Panc1 (cell line): Measurements from ENCODE around the gene MTTP. TPM values are rescaled to one million over a fixed set of nuclear protein-coding genes. Genes with fewer than 3 reads are reported as not detected.

Experiments used
- ATAC-seq: fragments of 200-7000 bp; cut with Tn5 transposase; 2 replicates; pipeline ENCODE4 v1.9.1; 2020; ENCODE audit warnings: mild to moderate bottlenecking, moderate library complexity
- BruUV-seq: library from RNA; stranded (reverse); fragments of 400-500 nt; replicated peaks from 2 replicates; lab custom pipeline; 2021; lab: Mats Ljungman, UMichigan
- CTCF ChIA-PET: fragments of 300-600 bp; sonication (Branson Sonifier 250); formaldehyde crosslinking; loops from one replicate; lab custom pipeline; 2022; ENCODE audit warnings: antibody characterized with exemption; lab: Charles Lee
- POLR2A ChIA-PET: fragments of 300-600 bp; sonication (Branson Sonifier 250); formaldehyde crosslinking; loops from one replicate; lab custom pipeline; 2022; ENCODE audit warnings: antibody characterized with exemption; lab: Charles Lee
- DNase-seq: peaks from one replicate; pipeline ENCODE4 v3.0.0-alpha.2; 2010; ENCODE audit warnings: low read depth, low spot score
- H3K27ac ChIP-seq: 2 replicates; pipeline ENCODE4 v1.5.1; 2011; ENCODE audit warnings: mild to moderate bottlenecking, low read length, inconsistent platforms
- H3K27me3 ChIP-seq: fragments of 200-500 bp; sonication (Bioruptor generic); 2 replicates; pipeline ENCODE4 v1.6.0; 2014; ENCODE audit warnings: low read length, inconsistent platforms; ENCODE audit not compliant: control insufficient read depth, insufficient read depth
- H3K36me3 ChIP-seq: fragments of 200-500 bp; sonication (Bioruptor generic); 2 replicates; pipeline ENCODE4 v1.5.1; 2014; ENCODE audit warnings: inconsistent platforms, mild to moderate bottlenecking, low read length, moderate library complexity; ENCODE audit not compliant: control insufficient read depth, insufficient read depth
- H3K4me1 ChIP-seq: 2 replicates; pipeline ENCODE4 v1.5.1; 2011; ENCODE audit warnings: inconsistent platforms, mild to moderate bottlenecking, low read length, moderate library complexity; ENCODE audit not compliant: control insufficient read depth, insufficient read depth
- H3K4me3 ChIP-seq, 2 experiments: 2 replicates each; pipeline ENCODE4 v1.5.1; 2011 to 2012; ENCODE audit warnings: low read depth in 2 of 2, low read length in 2 of 2, mild to moderate bottlenecking in 2 of 2, inconsistent platforms in 1 of 2, moderate library complexity in 1 of 2
- H3K9me3 ChIP-seq: fragments of 200-500 bp; sonication (Bioruptor generic); 2 replicates; pipeline ENCODE4 v1.5.1; 2014; ENCODE audit warnings: low read depth, mild to moderate bottlenecking, inconsistent platforms, low read length, moderate library complexity; ENCODE audit not compliant: control insufficient read depth, insufficient read depth
- POLR2AphosphoS5 ChIP-seq: IDR thresholded peaks from 2 replicates; pipeline ENCODE4 v1.6.1; 2012; ENCODE audit warnings: mild to moderate bottlenecking, low read depth, low read length, moderate library complexity
- SIN3A ChIP-seq: IDR thresholded peaks from 2 replicates; pipeline ENCODE4 v1.6.1; 2012; ENCODE audit warnings: low read depth, mild to moderate bottlenecking, low read length, moderate library complexity, borderline replicate concordance; ENCODE audit not compliant: insufficient read depth
- TCF7L2 ChIP-seq: IDR thresholded peaks from 2 replicates; pipeline ENCODE4 v1.6.1; 2011; ENCODE audit warnings: mild to moderate bottlenecking, low read depth, low read length, inconsistent platforms
- in situ Hi-C: cut with HindIII; loops from 2 replicates; pipeline ENCODE4 v1.10.0; 2016; ENCODE audit warnings: low sequenced_read_pairs, low pct_unique_long_range_greater_than_20kb
- intact Hi-C: fragments of 100-400 bp; cut with micrococcal nuclease; formaldehyde crosslinking; loops from one replicate; pipeline ENCODE4 v1.10.0; 2022; ENCODE audit not compliant: unreplicated experiment
- total RNA-seq: library from RNA; stranded (reverse); gene quantifications from one replicate; pipeline ENCODE4 v1.2.1, GENCODE V29; 2021; ENCODE audit not compliant: unreplicated experiment
- TF ChIP-seq, protein P1 (sequence below): fragments of 450-650 bp; IDR thresholded peaks from 2 replicates; pipeline ENCODE4 v1.5.1; 2017; ENCODE audit warnings: mild to moderate bottlenecking
- TF ChIP-seq, protein P2 (sequence below), 2 experiments: IDR thresholded peaks; 2 replicates each; pipeline ENCODE4 v1.6.1; 2011 to 2012; ENCODE audit warnings: low read depth in 2 of 2, control low read depth in 1 of 2, low read length in 1 of 2, mild to moderate bottlenecking in 1 of 2, moderate library complexity in 1 of 2; ENCODE audit not compliant: insufficient read depth in 1 of 2

MTTP gene
- total RNA-seq, 1 experiment from 2014 or later = 0.26 TPM

DNA sequence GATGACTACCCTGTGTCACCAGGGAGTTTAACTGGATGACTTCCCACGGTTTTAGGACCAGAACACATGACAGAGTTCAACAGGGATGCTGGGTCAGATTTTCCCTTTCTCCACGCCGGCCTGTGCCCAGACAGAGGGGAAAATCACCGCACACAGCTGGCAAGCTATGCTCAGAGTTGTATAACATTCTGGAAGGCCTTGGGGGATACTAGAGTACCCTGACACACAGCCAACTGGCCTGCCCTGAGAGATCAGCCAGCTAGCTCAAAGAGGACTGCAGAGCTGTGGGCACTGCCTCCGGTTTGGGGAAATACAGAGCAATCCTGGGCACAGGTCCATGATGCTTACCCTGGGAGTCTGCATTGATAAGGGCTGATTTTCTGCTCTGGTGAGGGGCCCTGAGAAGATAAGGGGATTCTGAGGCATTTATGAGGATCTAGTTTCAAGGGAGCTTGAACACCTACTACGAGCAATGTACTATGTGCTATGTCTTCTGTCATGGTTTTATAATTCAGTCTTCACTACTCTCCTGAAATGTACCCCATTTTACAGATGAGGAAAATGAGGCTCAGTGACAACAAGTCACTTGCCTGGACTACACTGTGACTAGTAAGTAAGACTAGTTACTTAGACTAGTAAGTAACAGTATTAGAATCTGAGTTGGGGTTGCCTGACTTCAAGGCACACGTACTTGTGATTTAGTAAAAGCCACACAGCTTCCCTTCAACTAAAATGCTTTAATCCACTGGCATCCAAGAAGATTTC lies 68.3 kb downstream of the MTTP start:
- no peak for TF ChIP-seq TCF7L2
- TF ChIP-seq, protein P1, sequence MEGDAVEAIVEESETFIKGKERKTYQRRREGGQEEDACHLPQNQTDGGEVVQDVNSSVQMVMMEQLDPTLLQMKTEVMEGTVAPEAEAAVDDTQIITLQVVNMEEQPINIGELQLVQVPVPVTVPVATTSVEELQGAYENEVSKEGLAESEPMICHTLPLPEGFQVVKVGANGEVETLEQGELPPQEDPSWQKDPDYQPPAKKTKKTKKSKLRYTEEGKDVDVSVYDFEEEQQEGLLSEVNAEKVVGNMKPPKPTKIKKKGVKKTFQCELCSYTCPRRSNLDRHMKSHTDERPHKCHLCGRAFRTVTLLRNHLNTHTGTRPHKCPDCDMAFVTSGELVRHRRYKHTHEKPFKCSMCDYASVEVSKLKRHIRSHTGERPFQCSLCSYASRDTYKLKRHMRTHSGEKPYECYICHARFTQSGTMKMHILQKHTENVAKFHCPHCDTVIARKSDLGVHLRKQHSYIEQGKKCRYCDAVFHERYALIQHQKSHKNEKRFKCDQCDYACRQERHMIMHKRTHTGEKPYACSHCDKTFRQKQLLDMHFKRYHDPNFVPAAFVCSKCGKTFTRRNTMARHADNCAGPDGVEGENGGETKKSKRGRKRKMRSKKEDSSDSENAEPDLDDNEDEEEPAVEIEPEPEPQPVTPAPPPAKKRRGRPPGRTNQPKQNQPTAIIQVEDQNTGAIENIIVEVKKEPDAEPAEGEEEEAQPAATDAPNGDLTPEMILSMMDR = no peak
- no peak for TF ChIP-seq SIN3A
- no peak for TF ChIP-seq POLR2AphosphoS5
- TF ChIP-seq, protein P2, sequence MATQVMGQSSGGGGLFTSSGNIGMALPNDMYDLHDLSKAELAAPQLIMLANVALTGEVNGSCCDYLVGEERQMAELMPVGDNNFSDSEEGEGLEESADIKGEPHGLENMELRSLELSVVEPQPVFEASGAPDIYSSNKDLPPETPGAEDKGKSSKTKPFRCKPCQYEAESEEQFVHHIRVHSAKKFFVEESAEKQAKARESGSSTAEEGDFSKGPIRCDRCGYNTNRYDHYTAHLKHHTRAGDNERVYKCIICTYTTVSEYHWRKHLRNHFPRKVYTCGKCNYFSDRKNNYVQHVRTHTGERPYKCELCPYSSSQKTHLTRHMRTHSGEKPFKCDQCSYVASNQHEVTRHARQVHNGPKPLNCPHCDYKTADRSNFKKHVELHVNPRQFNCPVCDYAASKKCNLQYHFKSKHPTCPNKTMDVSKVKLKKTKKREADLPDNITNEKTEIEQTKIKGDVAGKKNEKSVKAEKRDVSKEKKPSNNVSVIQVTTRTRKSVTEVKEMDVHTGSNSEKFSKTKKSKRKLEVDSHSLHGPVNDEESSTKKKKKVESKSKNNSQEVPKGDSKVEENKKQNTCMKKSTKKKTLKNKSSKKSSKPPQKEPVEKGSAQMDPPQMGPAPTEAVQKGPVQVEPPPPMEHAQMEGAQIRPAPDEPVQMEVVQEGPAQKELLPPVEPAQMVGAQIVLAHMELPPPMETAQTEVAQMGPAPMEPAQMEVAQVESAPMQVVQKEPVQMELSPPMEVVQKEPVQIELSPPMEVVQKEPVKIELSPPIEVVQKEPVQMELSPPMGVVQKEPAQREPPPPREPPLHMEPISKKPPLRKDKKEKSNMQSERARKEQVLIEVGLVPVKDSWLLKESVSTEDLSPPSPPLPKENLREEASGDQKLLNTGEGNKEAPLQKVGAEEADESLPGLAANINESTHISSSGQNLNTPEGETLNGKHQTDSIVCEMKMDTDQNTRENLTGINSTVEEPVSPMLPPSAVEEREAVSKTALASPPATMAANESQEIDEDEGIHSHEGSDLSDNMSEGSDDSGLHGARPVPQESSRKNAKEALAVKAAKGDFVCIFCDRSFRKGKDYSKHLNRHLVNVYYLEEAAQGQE (IDR thresholded peaks at IDR 0.05; ENCODE audit: insufficient read depth in 1 of 2, low read depth in 2 of 2, low read length in 1 of 2) = no peak
- DNase-seq (no peak), ATAC-seq (no peak)
- no peak overlapping the region for H3K4me3 ChIP-seq
- H3K27ac ChIP-seq = no peak overlapping the region
- no peaks in the 10 kb centered on the region for H3K36me3 ChIP-seq
- in situ Hi-C loops = no loop called here
- ChIA-PET CTCF (no interaction called here), POLR2A (no interaction called here)
- no peaks in the 10 kb centered on the region for H3K9me3 ChIP-seq
- intact Hi-C loops = no loop called here
- H3K27me3 ChIP-seq = no peaks in the 10 kb centered on the region; the same call in 1 of the 2 replicates
- H3K4me1 ChIP-seq = no peaks in the 10 kb centered on the region
- no TSS peak for BruUV-seq

DNA sequence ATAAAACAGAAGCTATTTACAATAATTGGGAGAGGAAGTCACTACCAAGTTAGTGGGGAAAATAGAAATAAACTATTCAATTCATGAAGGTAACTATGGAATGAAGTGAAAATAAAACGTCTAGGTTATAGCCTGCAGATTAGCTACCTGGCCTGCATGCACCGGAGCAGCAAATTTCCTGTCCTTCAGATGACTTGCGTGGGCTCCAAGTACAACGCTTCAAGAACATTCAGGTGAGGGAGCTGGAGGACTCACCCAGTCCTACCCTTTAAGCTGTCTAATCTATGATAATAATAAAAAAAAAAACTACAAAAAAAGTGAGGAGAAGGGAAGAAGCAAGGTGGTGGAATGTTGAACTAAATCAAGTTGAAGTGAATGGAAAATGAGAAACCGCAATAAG lies 69.8 kb downstream of the MTTP start:
- Histone ChIP-seq H3K4me1 (no peaks in the 10 kb centered on the region), H3K27ac (no peak overlapping the region), H3K4me3 (no peak overlapping the region), H3K27me3 (no peaks in the 10 kb centered on the region; the same call in 1 of the 2 replicates), H3K36me3 (no peaks in the 10 kb centered on the region), H3K9me3 (no peaks in the 10 kb centered on the region)
- TF ChIP-seq SIN3A (no peak), TCF7L2 (no peak), POLR2AphosphoS5 (no peak)
- TF ChIP-seq, protein P1 = no peak
- TF ChIP-seq, protein P2 (IDR thresholded peaks at IDR 0.05; ENCODE audit: insufficient read depth in 1 of 2, low read depth in 2 of 2, low read length in 1 of 2) = no peak
- in situ Hi-C loops (no loop called here), intact Hi-C loops (no loop called here)
- DNase-seq (no peak), ATAC-seq (no peak)
- ChIA-PET CTCF (no interaction called here), POLR2A (no interaction called here)
- no TSS peak for BruUV-seq
